ENCODE measurements around the gene BDKRB2. TPM values are rescaled to one million over a fixed set of nuclear protein-coding genes. Genes with fewer than 3 reads are reported as not detected.

Gene BDKRB2
- total RNA-seq, 4 donors from 2014 or later = 2.1 to 6.2 (median 2.8) TPM

DNA sequence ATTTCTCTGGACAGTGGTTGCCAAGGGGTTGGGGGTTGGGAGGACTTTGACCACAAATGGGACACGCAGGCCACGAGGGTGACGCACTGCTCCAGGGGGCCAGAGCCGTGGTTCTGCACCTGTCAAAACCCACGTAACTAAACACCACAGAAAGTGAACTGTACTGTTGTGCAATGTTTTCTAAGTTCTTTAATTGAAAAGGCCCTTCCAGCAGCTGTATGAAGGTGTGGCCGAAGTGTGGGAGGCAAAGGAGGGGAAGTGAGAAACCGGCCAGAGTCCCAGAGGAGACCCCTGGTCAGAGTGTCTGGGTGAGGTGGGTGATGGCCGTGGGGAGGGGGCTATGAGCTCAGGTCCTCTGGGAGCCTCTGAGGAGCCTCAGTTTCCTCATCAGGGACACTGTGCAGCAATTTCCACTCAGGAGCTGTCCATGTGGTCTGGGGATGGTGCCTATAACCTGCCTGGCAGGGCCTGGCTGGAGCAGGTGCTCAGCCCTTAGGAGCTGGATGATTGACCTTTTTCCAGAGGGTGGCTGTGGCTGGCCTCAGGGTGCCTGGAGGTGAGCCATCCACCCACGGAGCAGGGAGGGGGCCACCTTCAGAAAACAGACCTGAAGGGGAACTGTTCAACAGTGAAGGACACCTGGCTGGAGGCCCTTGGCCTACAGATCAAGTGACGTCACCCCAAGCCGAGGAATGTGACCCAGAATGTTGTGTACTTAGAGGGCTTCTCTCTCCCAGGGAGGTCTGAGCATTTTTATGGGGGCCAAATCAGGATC, 9.8 kb upstream of the BDKRB2 start:
- TF ChIP-seq CTCF (IDR thresholded peaks at IDR 0.05; ENCODE audit: low read depth) = no peak

DNA sequence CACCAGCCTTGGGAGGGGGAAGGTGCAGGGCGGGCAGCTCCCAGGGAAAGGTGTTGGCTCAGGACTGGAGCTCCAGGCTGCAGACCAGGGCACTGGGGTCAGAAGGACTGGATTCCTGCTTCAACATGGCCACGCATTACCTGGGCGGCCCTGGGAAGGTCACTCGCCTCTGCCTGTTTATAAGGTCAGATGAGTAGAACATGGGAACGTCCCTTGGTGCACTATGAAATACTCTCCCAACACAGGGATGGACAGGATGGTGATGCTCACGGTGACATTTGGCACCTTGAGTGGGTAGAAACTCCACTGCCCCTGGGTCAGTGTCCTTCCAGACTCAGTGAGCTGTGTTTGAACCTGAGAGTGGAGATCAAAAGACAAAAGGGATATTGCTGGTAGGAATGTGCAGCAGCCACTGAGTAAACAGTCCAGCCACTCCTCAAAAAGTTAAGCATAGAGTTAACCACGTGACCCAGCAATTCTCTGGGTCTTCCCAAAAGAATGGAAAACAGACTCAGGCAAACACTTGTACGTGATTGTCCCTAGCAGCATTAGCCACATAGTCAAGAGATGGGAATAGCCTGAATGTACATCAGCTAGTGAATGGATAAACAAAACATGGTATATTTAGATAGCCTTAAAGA, 9.1 kb upstream of the BDKRB2 start:
- TF ChIP-seq CTCF (IDR thresholded peaks at IDR 0.05; ENCODE audit: low read depth) = no peak

GRCh38 chr14:96197163-96197852, 7.3 kb upstream of the BDKRB2 start:
- no peak for TF ChIP-seq CTCF (IDR thresholded peaks at IDR 0.05; ENCODE audit: low read depth)

DNA sequence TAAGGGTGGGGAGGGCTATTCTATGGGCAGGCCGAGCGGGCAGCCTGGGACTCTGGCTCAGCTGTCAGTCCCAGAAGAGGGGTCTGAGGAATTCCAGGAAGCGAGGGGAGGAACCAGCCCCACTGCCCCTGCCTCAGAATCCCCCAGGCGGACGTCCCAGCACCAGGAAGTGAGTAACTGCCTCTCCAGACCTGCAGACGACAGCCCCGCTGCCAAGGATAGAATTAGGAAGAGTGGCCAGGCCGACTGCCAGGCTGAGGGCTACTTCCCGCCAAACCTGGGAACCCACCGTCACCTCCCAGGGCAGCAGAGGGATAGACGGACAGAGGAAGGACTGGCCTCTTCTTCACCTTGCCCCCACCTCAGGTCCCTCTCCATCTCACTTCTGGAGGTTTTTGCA, 6.7 kb upstream of the BDKRB2 start:
- TF ChIP-seq CTCF (IDR thresholded peaks at IDR 0.05; ENCODE audit: low read depth) = no peak

DNA sequence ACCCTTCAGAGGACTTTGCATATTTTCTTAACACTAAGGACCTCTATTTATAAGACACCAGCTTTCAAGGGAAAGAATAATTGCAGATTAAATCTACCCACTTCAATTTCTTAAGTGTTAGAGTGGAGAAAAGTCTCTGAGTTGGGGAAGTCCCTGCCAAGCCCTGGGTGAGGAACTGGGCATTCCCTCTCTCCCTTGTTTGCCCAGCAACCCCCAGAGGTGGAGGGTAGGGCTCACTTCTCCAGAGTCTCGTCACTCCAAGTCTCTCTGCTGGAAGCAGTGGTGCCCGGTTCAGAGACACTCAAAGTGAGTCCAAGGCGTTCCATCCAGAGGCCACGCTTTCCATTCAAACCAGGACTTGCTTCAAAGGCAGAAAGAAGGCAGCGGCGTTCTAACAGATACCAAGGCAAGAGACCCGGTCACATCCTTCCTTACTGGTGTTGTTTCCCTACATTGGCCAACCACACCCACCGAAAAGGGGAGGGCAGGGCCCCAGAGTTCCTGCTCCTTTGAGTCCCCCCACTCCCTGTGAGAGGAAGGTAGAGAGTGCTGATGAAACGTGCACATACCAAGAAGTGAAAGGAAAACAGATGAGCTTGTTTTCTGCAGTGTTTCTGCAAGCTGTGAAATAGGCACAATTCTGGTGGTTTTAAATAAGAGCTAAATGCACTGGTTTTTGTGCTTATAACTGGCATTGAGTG, 6.1 kb upstream of the BDKRB2 start:
- TF ChIP-seq CTCF (IDR thresholded peaks at IDR 0.05; ENCODE audit: low read depth) = no peak

- TF ChIP-seq CTCF (IDR thresholded peaks at IDR 0.05; ENCODE audit: low read depth) = no peak
Measured at GRCh38 chr14:96201157-96201556, 3.5 kb upstream of the BDKRB2 start.

DNA sequence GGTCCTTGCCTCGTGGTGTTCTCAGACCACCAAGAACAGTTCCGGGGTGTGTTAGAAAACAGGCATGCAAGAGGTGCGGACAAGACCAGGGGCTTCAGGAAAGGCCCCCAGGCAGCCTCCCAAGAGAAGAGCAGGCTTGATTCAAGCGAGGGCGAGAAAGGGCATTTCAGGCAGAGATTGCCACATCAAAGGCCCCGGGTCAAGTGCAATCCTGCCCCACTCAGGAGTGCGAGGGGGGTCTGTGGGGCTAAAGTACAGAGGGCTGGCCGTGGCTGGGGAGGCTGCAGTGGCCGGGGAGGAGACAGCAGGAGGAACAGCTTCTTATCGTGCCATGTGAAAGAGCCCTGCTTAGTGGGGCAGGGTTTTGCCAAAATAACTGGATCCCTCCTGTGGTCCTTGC, 2.7 kb upstream of the BDKRB2 start:
- no peak for TF ChIP-seq CTCF (IDR thresholded peaks at IDR 0.05; ENCODE audit: low read depth)
